Ascending aorta (tissue), 2 donors: ENCODE results near the gene P2RY13. TPM values are rescaled to one million over a fixed set of nuclear protein-coding genes. Genes with fewer than 3 reads are reported as not detected.

ENCODE experiments used
- DNase-seq, 2 donors: peaks; one replicate each; pipeline ENCODE4 v3.0.0-alpha.2; 2019; ENCODE audit warnings: low spot score in 2 of 2
- H3K27ac ChIP-seq, 2 donors: fragments of 200-600 bp; sonication (generic); one replicate each; pipeline ENCODE4 v1.5.1; 2016 to 2017; ENCODE audit warnings: mild to moderate bottlenecking in 1 of 2
- H3K27me3 ChIP-seq: fragments of 200-600 bp; sonication (generic); one replicate; pipeline ENCODE4 v1.5.1; 2017
- H3K36me3 ChIP-seq, 2 donors: fragments of 200-600 bp; sonication (generic); one replicate each; pipeline ENCODE4 v1.5.1; 2016
- H3K4me1 ChIP-seq, 2 donors: fragments of 200-600 bp; sonication (generic); one replicate each; pipeline ENCODE4 v1.5.1; 2016 to 2017; ENCODE audit warnings: mild to moderate bottlenecking in 1 of 2
- H3K4me3 ChIP-seq, 2 donors: fragments of 200-600 bp; sonication (generic); one replicate each; pipeline ENCODE4 v1.5.1; 2016 to 2017; ENCODE audit warnings: mild to moderate bottlenecking in 1 of 2
- H3K9me3 ChIP-seq, 2 donors: fragments of 200-600 bp; sonication (generic); one replicate each; pipeline ENCODE4 v1.5.1; 2016
- CTCF ChIP-seq, 3 experiments: fragments of 200-600 bp in 2 of 3; fragments of 450-650 bp in 1 of 3; sonication (generic) in 2 of 3; IDR thresholded peaks; one replicate each; pipeline ENCODE4 v1.5.1; 2016 to 2019; ENCODE audit warnings: antibody characterized with exemption in 3 of 3, mild to moderate bottlenecking in 1 of 3, moderate library complexity in 1 of 3
- intact Hi-C: fragments of 100-400 bp; cut with DNase I; formaldehyde crosslinking; loops from one replicate; pipeline ENCODE4 v1.15.1; 2023
- total RNA-seq: library from RNA; depleted of rRNA; stranded (reverse); fragments of >200 nt; gene quantifications from one replicate; pipeline ENCODE4 v1.1.0, GENCODE V29; 2016

The P2RY13 gene
- total RNA-seq, 1 donor from 2014 or later: 0.75 TPM

GRCh38 chr3:151321526-151321925 is 7.8 kb downstream of the P2RY13 start:
- intact Hi-C loops: no loop called here
- H3K27me3 ChIP-seq: no peaks in the 10 kb centered on the region
- no peaks in the 10 kb centered on the region for H3K4me1 ChIP-seq
- no peaks in the 10 kb centered on the region for H3K36me3 ChIP-seq
- no peak overlapping the region for H3K4me3 ChIP-seq
- DNase-seq: no peak
- no peak for TF ChIP-seq CTCF (IDR thresholded peaks at IDR 0.05)
- H3K9me3 ChIP-seq: no peaks in the 10 kb centered on the region
- no peak overlapping the region for H3K27ac ChIP-seq

- no peaks in the 10 kb centered on the region for H3K4me1 ChIP-seq
- intact Hi-C loops: no loop called here
Observed at GRCh38 chr3:151320131-151320530, 9.2 kb downstream of the P2RY13 start.

GRCh38 chr3:151319628-151320027 is 9.7 kb downstream of the P2RY13 start:
- Histone ChIP-seq H3K36me3 (no peaks in the 10 kb centered on the region), H3K27ac (no peak overlapping the region), H3K27me3 (no peaks in the 10 kb centered on the region), H3K4me3 (no peak overlapping the region), H3K4me1 (no peaks in the 10 kb centered on the region), H3K9me3 (no peaks in the 10 kb centered on the region)
- intact Hi-C loops: no loop called here
- no peak for TF ChIP-seq CTCF (IDR thresholded peaks at IDR 0.05)
- no peak for DNase-seq

More at GRCh38 chr3:151320131-151320530, 9.2 kb downstream of the P2RY13 start:
- Histone ChIP-seq H3K36me3 (no peaks in the 10 kb centered on the region), H3K27me3 (no peaks in the 10 kb centered on the region), H3K9me3 (no peaks in the 10 kb centered on the region), H3K27ac (no peak overlapping the region), H3K4me3 (no peak overlapping the region)
- DNase-seq: no peak
- TF ChIP-seq CTCF (IDR thresholded peaks at IDR 0.05): no peak

- Histone ChIP-seq H3K4me1 (no peaks in the 10 kb centered on the region), H3K27me3 (no peaks in the 10 kb centered on the region), H3K9me3 (no peaks in the 10 kb centered on the region), H3K36me3 (no peaks in the 10 kb centered on the region), H3K27ac (no peak overlapping the region), H3K4me3 (no peak overlapping the region)
- TF ChIP-seq CTCF (IDR thresholded peaks at IDR 0.05): no peak
- no peak for DNase-seq
- intact Hi-C loops: no loop called here
Observed at GRCh38 chr3:151318991-151319390, 10.4 kb downstream of the P2RY13 start.

- Histone ChIP-seq H3K4me1 (no peaks in the 10 kb centered on the region), H3K4me3 (no peak overlapping the region), H3K27ac (no peak overlapping the region), H3K36me3 (no peaks in the 10 kb centered on the region), H3K9me3 (no peaks in the 10 kb centered on the region), H3K27me3 (no peaks in the 10 kb centered on the region)
- no peak for DNase-seq
- TF ChIP-seq CTCF (IDR thresholded peaks at IDR 0.05): no peak
- intact Hi-C loops: no loop called here
Observed at GRCh38 chr3:151318313-151318712, 11.0 kb downstream of the P2RY13 start.
